Right lobe of liver (tissue), 4 donors: ENCODE measurements around the gene SRXN1.

Source experiments
- CTCF ChIP-seq, 4 donors: fragments of 200-600 bp in 3 of 4; fragments of 450-650 bp in 1 of 4; IDR thresholded peaks; one replicate each; pipeline versions ENCODE4 v1.5.1 to v1.8.0; 2016 to 2022; ENCODE audit warnings: antibody characterized with exemption in 4 of 4, mild to moderate bottlenecking in 2 of 4
- POLR2A ChIP-seq: fragments of 450-650 bp; IDR thresholded peaks from one replicate; pipeline ENCODE4 v1.6.1; 2017; ENCODE audit warnings: antibody characterized with exemption, mild to moderate bottlenecking
- donor health status: DM: no; HTN: no; CAD: no.
- donor health status: DM: no; HTN: no; CAD: no.
- donor health status: DM: no; HTN: yes; CAD: no.

DNA sequence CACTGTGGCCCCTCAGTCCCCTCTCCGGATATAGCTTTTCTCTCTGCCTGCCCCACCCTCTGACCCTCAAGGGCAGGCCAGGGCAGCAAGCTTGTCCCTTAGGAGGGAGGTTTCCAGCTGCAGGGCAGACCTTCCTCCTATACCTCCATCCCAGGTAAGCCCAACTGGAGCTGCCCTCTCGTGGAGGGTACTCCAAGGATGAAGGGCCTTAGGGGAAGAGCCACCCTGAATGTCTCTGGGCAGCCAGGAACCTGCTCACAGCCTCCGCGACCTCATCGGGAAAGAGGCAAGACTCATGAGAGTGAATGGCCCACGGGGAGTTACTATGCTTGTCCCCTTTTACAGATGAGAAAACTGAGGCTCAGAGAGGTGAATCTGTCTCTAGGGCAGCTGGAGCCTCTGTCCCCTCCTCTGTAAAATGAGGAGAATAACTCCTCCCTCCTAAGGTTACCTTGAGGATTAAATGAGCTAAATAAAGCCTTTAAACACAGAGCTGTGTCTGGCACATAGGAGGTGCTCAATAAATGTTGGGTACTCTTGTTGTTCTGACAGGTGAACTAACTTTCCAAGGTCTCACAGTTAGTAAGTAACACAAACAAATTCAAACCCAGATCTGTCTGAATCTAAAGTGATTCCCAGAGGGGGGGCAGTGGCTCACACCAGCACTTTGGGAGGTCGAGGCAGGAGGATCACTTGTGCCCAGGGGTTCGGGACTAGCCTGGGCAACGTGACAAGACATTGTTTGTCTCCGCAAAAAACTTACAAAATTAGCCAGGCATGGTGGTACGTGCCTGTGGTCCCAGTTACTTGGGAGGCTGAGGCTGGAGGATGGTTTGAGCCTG is 12.1 kb downstream of the SRXN1 start:
- TF ChIP-seq CTCF (IDR thresholded peaks at IDR 0.05) (no peak), POLR2A (no peak)
